GM23338 (cell line): ENCODE measurements around the gene TPP1. TPM values are rescaled to one million over a fixed set of nuclear protein-coding genes. Genes with fewer than 3 reads are reported as not detected.

Experiments
- ATAC-seq: fragments of 200-7000 bp; cut with Tn5 transposase; 3 replicates; pipeline ENCODE4 v1.9.1; 2020
- DNase-seq: peaks from one replicate; pipeline ENCODE4 v3.0.0-alpha.2; 2015; ENCODE audit warnings: low spot score
- H2AFZ ChIP-seq: fragments of 200-600 bp; sonication (generic); 2 replicates; pipeline ENCODE4 v1.8.0; 2016; ENCODE audit warnings: antibody characterized with exemption, mild to moderate bottlenecking, moderate library complexity
- H3F3A ChIP-seq: fragments of 200-600 bp; sonication (generic); replicated peaks from 2 replicates; pipeline ENCODE4 v1.8.0; 2017; ENCODE audit warnings: antibody characterized with exemption, mixed run types, low read depth
- H3K27ac ChIP-seq: fragments of 200-600 bp; sonication (generic); 2 replicates; pipeline ENCODE4 v1.6.1; 2016; ENCODE audit warnings: low read depth
- H3K27me3 ChIP-seq: fragments of 200-600 bp; sonication (generic); 2 replicates; pipeline ENCODE4 v1.8.0; 2016; ENCODE audit warnings: mild to moderate bottlenecking, mixed run types, moderate library complexity; ENCODE audit not compliant: insufficient read depth
- H3K36me3 ChIP-seq: fragments of 200-600 bp; sonication (generic); 2 replicates; pipeline ENCODE4 v1.8.0; 2016; ENCODE audit warnings: mild to moderate bottlenecking; ENCODE audit not compliant: insufficient read depth
- H3K4me1 ChIP-seq: fragments of 200-600 bp; sonication (generic); 2 replicates; pipeline ENCODE4 v1.8.0; 2016; ENCODE audit warnings: mild to moderate bottlenecking, moderate library complexity; ENCODE audit not compliant: insufficient read depth
- H3K4me2 ChIP-seq: fragments of 200-600 bp; sonication (generic); 2 replicates; pipeline ENCODE4 v1.7.1; 2017; ENCODE audit warnings: mixed run types
- H3K4me3 ChIP-seq: fragments of 200-600 bp; sonication (generic); 2 replicates; pipeline ENCODE4 v1.6.1; 2016; ENCODE audit warnings: mixed run types
- H3K79me2 ChIP-seq: fragments of 200-600 bp; sonication (generic); replicated peaks from 2 replicates; pipeline ENCODE4 v1.8.0; 2017; ENCODE audit warnings: mild to moderate bottlenecking; ENCODE audit not compliant: insufficient read depth
- H3K9me2 ChIP-seq: fragments of 200-600 bp; sonication (generic); 2 replicates; pipeline ENCODE4 v1.8.0; 2017; ENCODE audit not compliant: insufficient read depth
- H4K20me1 ChIP-seq: fragments of 200-600 bp; sonication (generic); replicated peaks from 2 replicates; pipeline ENCODE4 v1.8.0; 2017; ENCODE audit warnings: mild to moderate bottlenecking; ENCODE audit not compliant: insufficient read depth
- H3K27ac Mint-ChIP-seq: 2 replicates; pipeline ENCODE4 v1.8.0; 2020; ENCODE audit warnings: inconsistent platforms, mild to moderate bottlenecking, moderate library complexity, mixed read lengths
- H3K27me3 Mint-ChIP-seq: 3 replicates; pipeline ENCODE4 v1.8.0; 2022; ENCODE audit warnings: low read depth, mild to moderate bottlenecking, moderate library complexity, mixed read lengths, inconsistent platforms; ENCODE audit not compliant: insufficient read depth, poor library complexity
- H3K36me3 Mint-ChIP-seq: 3 replicates; pipeline ENCODE4 v1.8.0; 2021; ENCODE audit warnings: low read depth, mild to moderate bottlenecking, inconsistent platforms, moderate library complexity, mixed read lengths
- H3K4me1 Mint-ChIP-seq: 3 replicates; pipeline ENCODE4 v1.8.0; 2020; ENCODE audit warnings: mild to moderate bottlenecking, inconsistent platforms, mixed read lengths
- H3K4me3 Mint-ChIP-seq: 3 replicates; pipeline ENCODE4 v1.8.0; 2021; ENCODE audit warnings: moderate library complexity, mild to moderate bottlenecking, inconsistent platforms, mixed read lengths
- H3K9me3 Mint-ChIP-seq: 3 replicates; pipeline ENCODE4 v1.8.0; 2020; ENCODE audit warnings: moderate library complexity, mild to moderate bottlenecking, inconsistent platforms, mixed read lengths
- EZH2 ChIP-seq: fragments of 200-600 bp; sonication (generic); IDR thresholded peaks from one replicate; pipeline ENCODE4 v1.8.0; 2017; ENCODE audit warnings: antibody characterized with exemption, mild to moderate bottlenecking, low read depth; ENCODE audit not compliant: unreplicated experiment
- NANOG ChIP-seq: IDR thresholded peaks from 2 replicates; pipeline ENCODE4 v1.6.1; 2016; ENCODE audit warnings: antibody characterized with exemption, borderline replicate concordance
- polyA plus RNA-seq: library from polyadenylated mRNA; unstranded; fragments of >200 nt; fragmentation: Nextera tagmentation; extraction: Ambion mirVana; gene quantifications from 2 replicates; pipeline ENCODE4 v1.2.1, GENCODE V29; 2016
- total RNA-seq: library from RNA; depleted of rRNA; stranded (reverse); fragments of >200 nt; shearing (Covaris generic); gene quantifications from 2 replicates; pipeline ENCODE4 v1.2.3, GENCODE V29; 2014
- TF ChIP-seq, protein P1 (sequence below): fragments of 250-450 bp; sonication (Bioruptor Pico); IDR thresholded peaks from 2 replicates; pipeline ENCODE4 v1.5.0; 2020; ENCODE audit warnings: mild to moderate bottlenecking, moderate library complexity
- TF ChIP-seq, protein P2 (sequence below): IDR thresholded peaks from 2 replicates; pipeline ENCODE4 v1.6.1; 2016; ENCODE audit warnings: antibody characterized with exemption

TPP1 gene
- total and polyA plus RNA-seq, 2 experiments from 2014 or later, result 21.7 to 49.7 TPM

DNA sequence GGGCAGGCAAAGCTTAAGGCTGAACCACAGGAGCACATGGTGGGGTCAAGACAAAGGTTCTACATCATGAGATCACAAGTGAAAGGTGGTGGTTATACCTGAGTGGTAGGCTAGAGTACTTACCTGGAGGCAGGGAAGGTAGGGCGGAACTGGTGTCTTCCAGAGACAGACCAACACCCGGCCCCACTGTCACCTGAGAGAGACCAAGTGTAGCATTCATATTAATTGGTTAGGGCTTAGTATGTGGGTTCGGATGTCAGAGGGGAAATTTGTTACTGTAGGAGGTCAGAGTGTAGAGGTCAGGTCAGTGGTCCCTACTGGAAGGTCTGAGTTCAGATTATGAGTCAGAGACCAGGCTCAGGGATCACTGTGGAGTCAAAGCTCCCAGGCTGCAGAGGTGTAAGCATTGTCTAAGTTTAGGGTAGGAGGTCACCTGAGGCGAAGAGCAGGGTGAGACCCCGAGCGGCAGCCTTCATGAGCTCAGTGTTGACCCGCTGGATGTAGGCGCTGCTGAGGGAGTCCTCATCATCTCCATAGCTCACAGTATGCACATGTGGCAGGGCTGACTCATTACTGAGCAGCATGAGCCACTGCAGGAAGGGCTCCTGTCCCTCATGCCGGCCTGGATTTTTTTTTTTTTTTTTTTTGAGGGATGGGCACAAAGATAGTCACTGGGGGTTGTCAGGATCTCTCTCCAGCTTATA lies 3.2 kb downstream of the TPP1 start (continued):
- TF ChIP-seq, protein P1, sequence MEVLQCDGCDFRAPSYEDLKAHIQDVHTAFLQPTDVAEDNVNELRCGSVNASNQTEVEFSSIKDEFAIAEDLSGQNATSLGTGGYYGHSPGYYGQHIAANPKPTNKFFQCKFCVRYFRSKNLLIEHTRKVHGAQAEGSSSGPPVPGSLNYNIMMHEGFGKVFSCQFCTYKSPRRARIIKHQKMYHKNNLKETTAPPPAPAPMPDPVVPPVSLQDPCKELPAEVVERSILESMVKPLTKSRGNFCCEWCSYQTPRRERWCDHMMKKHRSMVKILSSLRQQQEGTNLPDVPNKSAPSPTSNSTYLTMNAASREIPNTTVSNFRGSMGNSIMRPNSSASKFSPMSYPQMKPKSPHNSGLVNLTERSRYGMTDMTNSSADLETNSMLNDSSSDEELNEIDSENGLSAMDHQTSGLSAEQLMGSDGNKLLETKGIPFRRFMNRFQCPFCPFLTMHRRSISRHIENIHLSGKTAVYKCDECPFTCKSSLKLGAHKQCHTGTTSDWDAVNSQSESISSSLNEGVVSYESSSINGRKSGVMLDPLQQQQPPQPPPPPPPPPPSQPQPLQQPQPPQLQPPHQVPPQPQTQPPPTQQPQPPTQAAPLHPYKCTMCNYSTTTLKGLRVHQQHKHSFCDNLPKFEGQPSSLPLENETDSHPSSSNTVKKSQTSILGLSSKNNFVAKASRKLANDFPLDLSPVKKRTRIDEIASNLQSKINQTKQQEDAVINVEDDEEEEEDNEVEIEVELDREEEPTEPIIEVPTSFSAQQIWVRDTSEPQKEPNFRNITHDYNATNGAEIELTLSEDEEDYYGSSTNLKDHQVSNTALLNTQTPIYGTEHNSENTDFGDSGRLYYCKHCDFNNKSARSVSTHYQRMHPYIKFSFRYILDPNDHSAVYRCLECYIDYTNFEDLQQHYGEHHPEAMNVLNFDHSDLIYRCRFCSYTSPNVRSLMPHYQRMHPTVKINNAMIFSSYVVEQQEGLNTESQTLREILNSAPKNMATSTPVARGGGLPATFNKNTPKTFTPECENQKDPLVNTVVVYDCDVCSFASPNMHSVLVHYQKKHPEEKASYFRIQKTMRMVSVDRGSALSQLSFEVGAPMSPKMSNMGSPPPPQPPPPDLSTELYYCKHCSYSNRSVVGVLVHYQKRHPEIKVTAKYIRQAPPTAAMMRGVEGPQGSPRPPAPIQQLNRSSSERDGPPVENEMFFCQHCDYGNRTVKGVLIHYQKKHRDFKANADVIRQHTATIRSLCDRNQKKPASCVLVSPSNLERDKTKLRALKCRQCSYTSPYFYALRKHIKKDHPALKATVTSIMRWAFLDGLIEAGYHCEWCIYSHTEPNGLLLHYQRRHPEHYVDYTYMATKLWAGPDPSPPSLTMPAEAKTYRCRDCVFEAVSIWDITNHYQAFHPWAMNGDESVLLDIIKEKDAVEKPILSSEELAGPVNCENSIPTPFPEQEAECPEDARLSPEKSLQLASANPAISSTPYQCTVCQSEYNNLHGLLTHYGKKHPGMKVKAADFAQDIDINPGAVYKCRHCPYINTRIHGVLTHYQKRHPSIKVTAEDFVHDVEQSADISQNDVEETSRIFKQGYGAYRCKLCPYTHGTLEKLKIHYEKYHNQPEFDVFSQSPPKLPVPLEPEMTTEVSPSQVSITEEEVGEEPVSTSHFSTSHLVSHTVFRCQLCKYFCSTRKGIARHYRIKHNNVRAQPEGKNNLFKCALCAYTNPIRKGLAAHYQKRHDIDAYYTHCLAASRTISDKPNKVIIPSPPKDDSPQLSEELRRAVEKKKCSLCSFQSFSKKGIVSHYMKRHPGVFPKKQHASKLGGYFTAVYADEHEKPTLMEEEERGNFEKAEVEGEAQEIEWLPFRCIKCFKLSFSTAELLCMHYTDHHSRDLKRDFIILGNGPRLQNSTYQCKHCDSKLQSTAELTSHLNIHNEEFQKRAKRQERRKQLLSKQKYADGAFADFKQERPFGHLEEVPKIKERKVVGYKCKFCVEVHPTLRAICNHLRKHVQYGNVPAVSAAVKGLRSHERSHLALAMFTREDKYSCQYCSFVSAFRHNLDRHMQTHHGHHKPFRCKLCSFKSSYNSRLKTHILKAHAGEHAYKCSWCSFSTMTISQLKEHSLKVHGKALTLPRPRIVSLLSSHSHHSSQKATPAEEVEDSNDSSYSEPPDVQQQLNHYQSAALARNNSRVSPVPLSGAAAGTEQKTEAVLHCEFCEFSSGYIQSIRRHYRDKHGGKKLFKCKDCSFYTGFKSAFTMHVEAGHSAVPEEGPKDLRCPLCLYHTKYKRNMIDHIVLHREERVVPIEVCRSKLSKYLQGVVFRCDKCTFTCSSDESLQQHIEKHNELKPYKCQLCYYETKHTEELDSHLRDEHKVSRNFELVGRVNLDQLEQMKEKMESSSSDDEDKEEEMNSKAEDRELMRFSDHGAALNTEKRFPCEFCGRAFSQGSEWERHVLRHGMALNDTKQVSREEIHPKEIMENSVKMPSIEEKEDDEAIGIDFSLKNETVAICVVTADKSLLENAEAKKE, result no peak
- no peak for TF ChIP-seq NANOG
- TF ChIP-seq, protein P2, sequence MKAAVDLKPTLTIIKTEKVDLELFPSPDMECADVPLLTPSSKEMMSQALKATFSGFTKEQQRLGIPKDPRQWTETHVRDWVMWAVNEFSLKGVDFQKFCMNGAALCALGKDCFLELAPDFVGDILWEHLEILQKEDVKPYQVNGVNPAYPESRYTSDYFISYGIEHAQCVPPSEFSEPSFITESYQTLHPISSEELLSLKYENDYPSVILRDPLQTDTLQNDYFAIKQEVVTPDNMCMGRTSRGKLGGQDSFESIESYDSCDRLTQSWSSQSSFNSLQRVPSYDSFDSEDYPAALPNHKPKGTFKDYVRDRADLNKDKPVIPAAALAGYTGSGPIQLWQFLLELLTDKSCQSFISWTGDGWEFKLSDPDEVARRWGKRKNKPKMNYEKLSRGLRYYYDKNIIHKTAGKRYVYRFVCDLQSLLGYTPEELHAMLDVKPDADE, result no peak

DNA sequence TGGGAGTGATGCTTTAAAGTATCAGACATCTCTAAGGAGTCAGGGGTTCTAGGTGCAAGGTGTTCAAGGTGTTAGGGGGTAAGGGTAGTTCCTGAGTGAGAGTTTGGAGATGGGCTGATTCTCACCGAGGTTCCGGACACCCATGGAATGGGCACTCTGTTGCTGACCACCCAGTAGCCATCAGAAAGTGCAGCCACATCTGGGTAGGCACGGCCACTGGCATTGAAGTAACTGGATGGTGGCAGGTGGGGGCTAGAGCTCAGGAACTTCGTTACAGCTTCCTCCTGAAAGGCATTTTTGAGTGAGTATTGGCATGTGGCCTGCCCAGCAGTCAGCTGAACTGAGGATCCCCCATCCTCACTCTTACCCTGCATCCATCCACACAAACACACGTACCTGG lies 4.2 kb downstream of the TPP1 start:
- no peak overlapping the region for H2AFZ ChIP-seq
- Mint-ChIP-seq H3K27me3 (peaks cover 15% of the 10 kb centered on the region), H3K27ac (no peak overlapping the region), H3K4me1 (peaks cover 5% of the 10 kb centered on the region), H3K9me3 (no peaks in the 10 kb centered on the region), H3K36me3 (peaks cover 19% of the 10 kb centered on the region), H3K4me3 (no peak overlapping the region)
- no peaks in the 10 kb centered on the region for H3K27me3 ChIP-seq
- DNase-seq (no peak), ATAC-seq (no peak)
- H3K27ac ChIP-seq, result no peak overlapping the region
- H3K36me3 ChIP-seq, result peaks cover 12% of the 10 kb centered on the region
- peaks cover 21% of the 10 kb centered on the region for H3K79me2 ChIP-seq
- H3K4me2 ChIP-seq, result no peak overlapping the region
- H3K4me3 ChIP-seq, result no peak overlapping the region
- no peaks in the 10 kb centered on the region; the same call in 1 of the 2 replicates for H3F3A ChIP-seq
- H3K4me1 ChIP-seq, result peaks cover 21% of the 10 kb centered on the region
- H3K9me2 ChIP-seq, result no peaks in the 10 kb centered on the region
- H4K20me1 ChIP-seq, result no peaks in the 10 kb centered on the region; the same call in 1 of the 2 replicates
- TF ChIP-seq EZH2, result no peak
- TF ChIP-seq, protein P1, result no peak
